GM19455 (cell line): ENCODE results near the gene ADGRG7.
"Not testable (repeated sequence)": the region's sequence is repeated elsewhere in the genome, so short reads cannot be mapped to it uniquely, and the experiment has no call there.

Experiments used
- ATAC-seq: cut with Tn5 transposase; IDR thresholded peaks from one replicate; pipeline ENCODE4 v1.9.1; 2021; ENCODE audit not compliant: unreplicated experiment

ADGRG7 gene

GRCh38 chr3:100641471-100642032 is 32.2 kb downstream of the ADGRG7 start:
- no peak for ATAC-seq

- no peak for ATAC-seq
Observed at GRCh38 chr3:100645913-100646312, 36.5 kb downstream of the ADGRG7 start.

GRCh38 chr3:100647171-100647570 is 37.8 kb downstream of the ADGRG7 start:
- ATAC-seq = no peak

GRCh38 chr3:100647657-100648056 is 38.3 kb downstream of the ADGRG7 start:
- ATAC-seq = no peak

GRCh38 chr3:100650651-100651619 is 41.5 kb downstream of the ADGRG7 start:
- ATAC-seq = peak; percentile 98

GRCh38 chr3:100653604-100654294 is 44.3 kb downstream of the ADGRG7 start:
- ATAC-seq = no peak

GRCh38 chr3:100656945-100657344 is 47.5 kb downstream of the ADGRG7 start:
- ATAC-seq = no peak

- not testable (repeated sequence) for ATAC-seq
Observed at GRCh38 chr3:100661294-100661693, 51.9 kb downstream of the ADGRG7 start.

GRCh38 chr3:100662113-100662823 is 52.9 kb downstream of the ADGRG7 start:
- no peak for ATAC-seq

- ATAC-seq = no peak
Observed at GRCh38 chr3:100665230-100665629, 55.8 kb downstream of the ADGRG7 start.

- not testable (repeated sequence) for ATAC-seq
Observed at GRCh38 chr3:100666699-100667098, 57.3 kb downstream of the ADGRG7 start.

- not testable (repeated sequence) for ATAC-seq
Observed at GRCh38 chr3:100667316-100667715, 57.9 kb downstream of the ADGRG7 start.

- not testable (repeated sequence) for ATAC-seq
Observed at GRCh38 chr3:100670995-100671394, 61.6 kb downstream of the ADGRG7 start.

- no peak for ATAC-seq
Observed at GRCh38 chr3:100681496-100681895, 72.1 kb downstream of the ADGRG7 start.

- ATAC-seq = no peak
Observed at GRCh38 chr3:100682056-100682853, 72.9 kb downstream of the ADGRG7 start.

GRCh38 chr3:100682854-100683760 is 73.7 kb downstream of the ADGRG7 start:
- no peak for ATAC-seq

- ATAC-seq = no peak
Observed at GRCh38 chr3:100693225-100693624, 83.8 kb downstream of the ADGRG7 start.

- no peak for ATAC-seq
Observed at GRCh38 chr3:100695696-100696095, 86.3 kb downstream of the ADGRG7 start.

GRCh38 chr3:100696161-100696560 is 86.8 kb downstream of the ADGRG7 start:
- no peak for ATAC-seq
